Neuronal stem cell (in vitro differentiated cells): ENCODE measurements around the gene ATG4A.

Experiments used
- DNase-seq: peaks from one replicate; pipeline ENCODE4 v3.0.0-alpha.2; 2013; ENCODE audit warnings: low spot score
- H2AFZ ChIP-seq: one replicate; pipeline ENCODE4 v1.6.1; 2013; ENCODE audit warnings: mild to moderate bottlenecking, low read length, inconsistent platforms
- H2AK5ac ChIP-seq: 2 replicates; pipeline ENCODE4 v1.6.1; 2013; ENCODE audit warnings: low read depth, mild to moderate bottlenecking, inconsistent platforms, low read length, moderate library complexity, mixed read lengths
- H2BK120ac ChIP-seq: 2 replicates; pipeline ENCODE4 v1.6.1; 2013; ENCODE audit warnings: low read depth, mild to moderate bottlenecking, inconsistent platforms, low read length, moderate library complexity, mixed read lengths
- H2BK12ac ChIP-seq: one replicate; pipeline ENCODE4 v1.6.1; 2013; ENCODE audit warnings: low read length, inconsistent platforms
- H2BK15ac ChIP-seq: 2 replicates; pipeline ENCODE4 v1.6.1; 2013; ENCODE audit warnings: mild to moderate bottlenecking, low read length, inconsistent platforms, mixed read lengths
- H2BK5ac ChIP-seq: one replicate; pipeline ENCODE4 v1.6.1; 2013; ENCODE audit warnings: inconsistent platforms, mild to moderate bottlenecking, low read length, moderate library complexity
- H3K14ac ChIP-seq: one replicate; pipeline ENCODE4 v1.6.1; 2013; ENCODE audit warnings: low read length, inconsistent platforms
- H3K18ac ChIP-seq: 2 replicates; pipeline ENCODE4 v1.6.1; 2013; ENCODE audit warnings: low read length, inconsistent platforms
- H3K23ac ChIP-seq: 2 replicates; pipeline ENCODE4 v1.6.1; 2013; ENCODE audit warnings: low read depth, mild to moderate bottlenecking, mixed read lengths, low read length, inconsistent platforms; ENCODE audit not compliant: poor library complexity
- H3K27ac ChIP-seq: replicated peaks from 3 replicates; pipeline ENCODE4 v1.5.1; 2013; ENCODE audit warnings: low read length, inconsistent platforms
- H3K27me3 ChIP-seq, 3 experiments: 2 replicates each; pipeline ENCODE4 v1.6.1; 2013; ENCODE audit warnings: low read length in 3 of 3, mild to moderate bottlenecking in 2 of 3, inconsistent platforms in 1 of 3, low read depth in 1 of 3, mixed read lengths in 1 of 3, moderate library complexity in 1 of 3; ENCODE audit not compliant: control insufficient read depth in 3 of 3, insufficient read depth in 3 of 3
- H3K36me3 ChIP-seq, 2 donors: replicated peaks in 1 of 2; 2 replicates each; pipeline ENCODE4 v1.6.1; 2013; ENCODE audit warnings: low read length in 2 of 2; ENCODE audit not compliant: control insufficient read depth in 2 of 2, insufficient read depth in 2 of 2
- H3K4ac ChIP-seq: 2 replicates; pipeline ENCODE4 v1.6.1; 2013; ENCODE audit warnings: inconsistent platforms, mild to moderate bottlenecking, low read length, moderate library complexity
- H3K4me1 ChIP-seq, 2 donors: 1 replicate in 1 of 2; 2 replicates in 1 of 2; pipeline ENCODE4 v1.6.1; 2013; ENCODE audit warnings: low read length in 2 of 2, low read depth in 1 of 2; ENCODE audit not compliant: control insufficient read depth in 2 of 2, insufficient read depth in 1 of 2
- H3K4me2 ChIP-seq: one replicate; pipeline ENCODE4 v1.6.1; 2013; ENCODE audit warnings: mild to moderate bottlenecking, low read length, inconsistent platforms; ENCODE audit not compliant: insufficient read depth, poor library complexity, severe bottlenecking
- H3K4me3 ChIP-seq, 2 donors: 2 replicates each; pipeline ENCODE4 v1.5.1; 2013; ENCODE audit warnings: low read length in 2 of 2, mild to moderate bottlenecking in 2 of 2, inconsistent platforms in 1 of 2, moderate library complexity in 1 of 2
- H3K79me1 ChIP-seq: one replicate; pipeline ENCODE4 v1.6.1; 2013; ENCODE audit warnings: low read depth, mild to moderate bottlenecking, inconsistent platforms, low read length, moderate library complexity
- H3K9ac ChIP-seq: one replicate; pipeline ENCODE4 v1.6.1; 2013; ENCODE audit warnings: mild to moderate bottlenecking, low read depth, low read length, inconsistent platforms; ENCODE audit not compliant: poor library complexity
- H3K9me3 ChIP-seq, 2 donors: replicated peaks in 1 of 2; 2 replicates each; pipeline versions ENCODE3 to v1.6.1; 2013; ENCODE audit warnings: low read length in 2 of 2, mild to moderate bottlenecking in 2 of 2, inconsistent platforms in 1 of 2, low read depth in 1 of 2, mixed read lengths in 1 of 2, moderate library complexity in 1 of 2; ENCODE audit not compliant: control insufficient read depth in 2 of 2, insufficient read depth in 1 of 2
- H4K8ac ChIP-seq: one replicate; pipeline ENCODE4 v1.6.1; 2013; ENCODE audit warnings: low read depth, mild to moderate bottlenecking, inconsistent platforms, low read length, moderate library complexity
- H4K91ac ChIP-seq: one replicate; pipeline ENCODE4 v1.6.1; 2013; ENCODE audit warnings: low read length, low read depth, mild to moderate bottlenecking, inconsistent platforms; ENCODE audit not compliant: poor library complexity
- WGBS, 2 donors: extraction: QIAGEN DNeasy Blood & Tissue Kit; methylation state at CpG; one replicate each; pipeline ENCODE4 v1.1.7; 2013; ENCODE audit warnings: missing lambda C conversion rate in 2 of 2, mixed read lengths in 1 of 2; ENCODE audit not compliant: insufficient read length in 2 of 2, insufficient replicate concordance in 1 of 2; ENCODE audit errors: extremely low coverage in 2 of 2; 5-methylcytosine and 5-hydroxymethylcytosine counted together

The ATG4A gene

GRCh38 chrX:108138814-108139702 is 47.5 kb downstream of the ATG4A start:
- Histone ChIP-seq H2BK15ac (no peak overlapping the region), H2BK12ac (no peak overlapping the region), H2AK5ac (no peak overlapping the region), H3K14ac (no peak overlapping the region), H3K18ac (no peak overlapping the region), H3K36me3 (no peaks in the 10 kb centered on the region), H3K9ac (no peak overlapping the region), H3K4ac (no peak overlapping the region), H2AFZ (no peak overlapping the region), H3K27me3 (no peaks in the 10 kb centered on the region), H3K23ac (no peak overlapping the region), H3K4me1 (no peaks in the 10 kb centered on the region), H4K8ac (no peak overlapping the region), H3K79me1 (no peaks in the 10 kb centered on the region), H3K9me3 (no peaks in the 10 kb centered on the region), H3K4me2 (no peak overlapping the region), H3K27ac (no peak overlapping the region), H4K91ac (no peak overlapping the region), H2BK5ac (no peak overlapping the region), H2BK120ac (no peak overlapping the region), H3K4me3 (no peak overlapping the region)
- no peak for DNase-seq
- whole genome bisulfite sequencing, 2 donors, result no CpG with 5 or more reads among the region's 7 CpGs

DNA sequence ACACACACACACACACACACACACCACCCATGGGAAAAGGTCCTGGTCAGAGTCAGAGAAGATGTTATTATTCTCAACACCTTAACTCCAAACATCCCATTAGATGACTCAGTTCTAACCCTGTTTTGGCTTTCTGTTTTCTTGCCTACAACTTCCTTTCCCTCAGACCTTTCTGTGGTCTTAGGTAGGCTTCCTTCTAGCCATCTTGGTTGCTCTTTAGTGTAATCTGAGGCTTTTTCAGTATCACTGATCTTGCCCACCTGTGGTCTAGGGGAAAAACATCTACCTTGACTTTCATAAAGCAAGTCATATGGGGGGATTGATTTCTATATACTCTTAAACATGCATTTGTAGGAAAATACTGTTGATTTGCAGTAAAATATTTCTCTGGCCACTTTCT is 56.9 kb downstream of the ATG4A start:
- H3K4me2 ChIP-seq, result no peak overlapping the region
- H2BK12ac ChIP-seq, result no peak overlapping the region
- H3K36me3 ChIP-seq, result no peaks in the 10 kb centered on the region
- H3K9me3 ChIP-seq, result no peaks in the 10 kb centered on the region
- no peak overlapping the region for H2AK5ac ChIP-seq
- H3K14ac ChIP-seq, result no peak overlapping the region
- H3K9ac ChIP-seq, result no peak overlapping the region
- H3K4ac ChIP-seq, result no peak overlapping the region
- no peaks in the 10 kb centered on the region for H3K27me3 ChIP-seq
- H3K79me1 ChIP-seq, result no peaks in the 10 kb centered on the region
- no peak overlapping the region for H2BK15ac ChIP-seq
- H3K4me3 ChIP-seq, result no peak overlapping the region
- H3K4me1 ChIP-seq, result no peaks in the 10 kb centered on the region
- H2BK120ac ChIP-seq, result no peak overlapping the region
- H3K23ac ChIP-seq, result no peak overlapping the region
- DNase-seq, result no peak
- H3K18ac ChIP-seq, result no peak overlapping the region
- no peak overlapping the region for H4K8ac ChIP-seq
- no peak overlapping the region for H2AFZ ChIP-seq
- H3K27ac ChIP-seq, result no peak overlapping the region
- no peak overlapping the region for H2BK5ac ChIP-seq
- no peak overlapping the region for H4K91ac ChIP-seq

DNA sequence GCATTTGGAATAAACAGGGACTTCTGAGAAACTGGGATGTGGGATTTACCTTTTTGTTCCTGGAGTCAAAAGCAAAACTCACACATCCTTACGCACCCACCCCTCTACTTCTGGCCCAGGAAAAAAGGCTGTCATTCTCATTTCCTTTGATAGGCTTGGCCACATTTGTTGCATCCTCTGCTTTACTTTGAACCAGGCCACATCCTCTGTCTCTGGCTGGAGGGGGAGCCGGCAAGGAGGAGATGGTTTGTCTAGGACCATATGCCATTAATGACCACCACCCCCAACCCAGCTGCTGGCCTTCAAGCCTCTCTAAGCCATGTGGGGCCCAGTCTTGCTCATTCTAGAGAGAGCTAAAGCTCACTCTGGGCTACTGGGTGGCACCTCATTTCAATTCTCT is 64.5 kb downstream of the ATG4A start:
- Histone ChIP-seq H3K27me3 (peaks cover 0 to 3% (median 0%) of the 10 kb centered on the region in 3 experiments), H2AFZ (no peak overlapping the region), H3K27ac (no peak overlapping the region), H3K4ac (no peak overlapping the region), H4K8ac (no peak overlapping the region), H3K36me3 (no peaks in the 10 kb centered on the region), H3K4me3 (no peak overlapping the region), H3K9ac (no peak overlapping the region), H3K79me1 (no peaks in the 10 kb centered on the region), H3K9me3 (no peaks in the 10 kb centered on the region), H4K91ac (no peak overlapping the region), H2AK5ac (no peak overlapping the region), H2BK15ac (no peak overlapping the region), H2BK5ac (no peak overlapping the region), H3K4me1 (no peaks in the 10 kb centered on the region), H3K18ac (no peak overlapping the region), H3K14ac (no peak overlapping the region), H3K4me2 (no peak overlapping the region), H2BK12ac (no peak overlapping the region), H3K23ac (no peak overlapping the region), H2BK120ac (no peak overlapping the region)
- DNase-seq, result no peak
- WGBS, 2 donors, result no CpG with 5 or more reads among the region's 2 CpGs

GRCh38 chrX:108156934-108157466 is 65.4 kb downstream of the ATG4A start:
- no CpG with 5 or more reads among the region's 8 CpGs for WGBS, 2 donors
- H3K14ac ChIP-seq, result no peak overlapping the region

More at GRCh38 chrX:108156934-108157466, 65.4 kb downstream of the ATG4A start:
- Histone ChIP-seq H3K9ac (no peak overlapping the region), H3K4ac (no peak overlapping the region), H2BK120ac (no peak overlapping the region), H2BK12ac (no peak overlapping the region), H3K27ac (no peak overlapping the region), H3K36me3 (no peaks in the 10 kb centered on the region), H2BK15ac (no peak overlapping the region), H2AK5ac (no peak overlapping the region), H4K8ac (no peak overlapping the region), H3K18ac (no peak overlapping the region), H3K9me3 (no peaks in the 10 kb centered on the region), H3K4me3 (no peak overlapping the region), H3K27me3 (peaks cover 0 to 3% (median 0%) of the 10 kb centered on the region in 3 experiments), H4K91ac (no peak overlapping the region), H2BK5ac (no peak overlapping the region), H3K4me2 (no peak overlapping the region), H3K4me1 (no peaks in the 10 kb centered on the region), H3K23ac (no peak overlapping the region), H3K79me1 (no peaks in the 10 kb centered on the region), H2AFZ (no peak overlapping the region)
- DNase-seq, result no peak
